ENCODE measurements around the gene SIRT5.

The SIRT5 gene

DNA sequence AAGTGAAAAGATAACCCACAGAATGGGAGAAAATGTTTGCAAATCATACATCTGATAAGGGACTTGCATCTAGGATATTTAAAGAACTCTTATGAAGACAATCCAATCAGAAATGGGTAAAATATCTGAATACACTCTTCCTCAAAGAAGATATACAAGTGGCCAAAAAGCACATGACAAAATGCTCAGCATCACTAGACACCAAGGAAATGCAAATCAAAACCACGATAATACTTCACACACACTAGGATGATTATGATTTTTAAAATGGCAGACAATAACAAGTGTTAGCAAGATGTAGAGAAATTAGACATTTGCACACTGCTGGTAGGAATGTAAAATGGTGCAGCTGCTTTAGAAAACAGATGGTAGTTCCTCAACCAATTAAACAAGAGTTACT, 34.8 kb upstream of the SIRT5 start:
- Histone ChIP-seq H3K27ac (no peak overlapping the region), H3K9ac (no peak overlapping the region), H3K79me2 (no peaks in the 10 kb centered on the region), H3K9me3 (ENCODE audit: control insufficient read depth, low read length) (no peaks in the 10 kb centered on the region), H3K27me3 (ENCODE audit: control insufficient read depth, insufficient read depth, low read length) (no peaks in the 10 kb centered on the region), H3K4me2 (ENCODE audit: low read length) (no peak overlapping the region), H3K36me3 (ENCODE audit: control insufficient read depth, insufficient read depth, low read length) (no peaks in the 10 kb centered on the region), H3K4me3 (ENCODE audit: low read depth, low read length) (no peak overlapping the region), H2AFZ (no peak overlapping the region), H3K4me1 (no peaks in the 10 kb centered on the region)
- TF ChIP-seq, protein P1, sequence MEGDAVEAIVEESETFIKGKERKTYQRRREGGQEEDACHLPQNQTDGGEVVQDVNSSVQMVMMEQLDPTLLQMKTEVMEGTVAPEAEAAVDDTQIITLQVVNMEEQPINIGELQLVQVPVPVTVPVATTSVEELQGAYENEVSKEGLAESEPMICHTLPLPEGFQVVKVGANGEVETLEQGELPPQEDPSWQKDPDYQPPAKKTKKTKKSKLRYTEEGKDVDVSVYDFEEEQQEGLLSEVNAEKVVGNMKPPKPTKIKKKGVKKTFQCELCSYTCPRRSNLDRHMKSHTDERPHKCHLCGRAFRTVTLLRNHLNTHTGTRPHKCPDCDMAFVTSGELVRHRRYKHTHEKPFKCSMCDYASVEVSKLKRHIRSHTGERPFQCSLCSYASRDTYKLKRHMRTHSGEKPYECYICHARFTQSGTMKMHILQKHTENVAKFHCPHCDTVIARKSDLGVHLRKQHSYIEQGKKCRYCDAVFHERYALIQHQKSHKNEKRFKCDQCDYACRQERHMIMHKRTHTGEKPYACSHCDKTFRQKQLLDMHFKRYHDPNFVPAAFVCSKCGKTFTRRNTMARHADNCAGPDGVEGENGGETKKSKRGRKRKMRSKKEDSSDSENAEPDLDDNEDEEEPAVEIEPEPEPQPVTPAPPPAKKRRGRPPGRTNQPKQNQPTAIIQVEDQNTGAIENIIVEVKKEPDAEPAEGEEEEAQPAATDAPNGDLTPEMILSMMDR (IDR thresholded peaks at IDR 0.05) = no peak

DNA sequence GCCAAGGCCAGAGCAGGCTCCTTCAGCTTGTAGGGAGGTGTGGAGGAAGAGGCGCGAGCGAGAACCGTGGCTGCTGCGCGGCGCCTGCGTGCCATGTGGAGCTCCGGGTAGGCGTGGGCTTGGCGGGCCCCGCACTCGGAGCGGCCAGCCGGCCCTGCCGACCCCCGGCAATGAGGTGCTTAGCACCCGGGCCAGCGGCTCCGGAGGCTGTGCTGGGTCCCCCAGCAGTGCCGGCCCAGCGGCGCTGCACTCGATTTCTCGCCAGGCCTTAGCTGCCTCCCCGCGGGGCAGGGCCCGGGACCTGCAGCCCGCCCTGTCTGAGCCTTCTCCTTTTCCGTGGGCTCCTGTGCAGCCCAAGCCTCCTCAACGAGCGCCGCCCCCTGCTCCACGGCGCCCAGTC, 32.9 kb upstream of the SIRT5 start:
- no peaks in the 10 kb centered on the region for H3K36me3 ChIP-seq (ENCODE audit: control insufficient read depth, insufficient read depth, low read length)
- TF ChIP-seq, protein P1 (IDR thresholded peaks at IDR 0.05) = no peak
- H3K27ac ChIP-seq = no peak overlapping the region
- H3K79me2 ChIP-seq = no peaks in the 10 kb centered on the region
- no peak overlapping the region for H3K4me2 ChIP-seq (ENCODE audit: low read length)
- H2AFZ ChIP-seq = no peak overlapping the region
- H3K9ac ChIP-seq = no peak overlapping the region
- no peaks in the 10 kb centered on the region for H3K9me3 ChIP-seq (ENCODE audit: control insufficient read depth, low read length)
- H3K4me3 ChIP-seq (ENCODE audit: low read depth, low read length) = no peak overlapping the region
- H3K4me1 ChIP-seq = no peaks in the 10 kb centered on the region
- no peaks in the 10 kb centered on the region for H3K27me3 ChIP-seq (ENCODE audit: control insufficient read depth, insufficient read depth, low read length)

DNA sequence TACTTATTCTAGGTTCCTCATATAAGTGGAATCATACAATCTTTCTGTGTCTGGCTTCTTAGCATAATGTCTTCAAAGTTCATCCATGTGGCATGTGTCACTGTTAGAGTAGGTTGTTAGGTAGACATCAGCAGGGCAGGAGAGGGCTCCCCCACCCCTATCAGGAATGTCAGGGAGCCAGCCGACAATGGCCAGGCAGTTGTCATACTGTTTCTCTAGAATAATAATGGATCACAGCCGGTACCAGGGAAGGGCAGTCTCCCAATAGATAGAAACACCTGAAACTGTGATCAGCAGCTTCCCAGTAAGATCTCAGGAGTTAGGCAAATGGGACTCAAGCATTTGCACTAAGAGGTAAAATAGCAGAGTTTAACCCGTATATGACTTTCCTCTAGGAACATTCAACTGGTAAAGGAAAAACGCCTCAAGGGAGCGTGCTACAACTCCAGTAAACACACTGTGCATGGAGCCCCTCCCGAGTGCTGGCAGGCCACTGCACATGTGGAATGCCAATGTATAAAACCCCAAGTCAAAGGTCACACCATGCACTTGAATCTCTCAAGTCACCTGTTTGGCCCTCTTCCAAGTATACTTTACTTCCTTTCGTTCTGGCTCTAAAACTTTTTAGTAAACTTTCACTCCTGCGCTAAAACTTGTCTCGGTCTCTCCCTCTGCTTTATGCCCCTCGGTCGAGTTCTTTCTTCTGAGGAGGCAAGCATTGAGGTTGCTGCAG, 29.8 kb upstream of the SIRT5 start:
- Histone ChIP-seq H3K4me1 (no peaks in the 10 kb centered on the region), H3K9me3 (ENCODE audit: control insufficient read depth, low read length) (no peaks in the 10 kb centered on the region), H3K27me3 (ENCODE audit: control insufficient read depth, insufficient read depth, low read length) (no peaks in the 10 kb centered on the region), H3K4me3 (ENCODE audit: low read depth, low read length) (no peak overlapping the region), H3K36me3 (ENCODE audit: control insufficient read depth, insufficient read depth, low read length) (no peaks in the 10 kb centered on the region), H2AFZ (no peak overlapping the region), H3K27ac (no peak overlapping the region), H3K4me2 (ENCODE audit: low read length) (no peak overlapping the region), H3K9ac (no peak overlapping the region), H3K79me2 (no peaks in the 10 kb centered on the region)
- TF ChIP-seq, protein P1 (IDR thresholded peaks at IDR 0.05) = no peak

DNA sequence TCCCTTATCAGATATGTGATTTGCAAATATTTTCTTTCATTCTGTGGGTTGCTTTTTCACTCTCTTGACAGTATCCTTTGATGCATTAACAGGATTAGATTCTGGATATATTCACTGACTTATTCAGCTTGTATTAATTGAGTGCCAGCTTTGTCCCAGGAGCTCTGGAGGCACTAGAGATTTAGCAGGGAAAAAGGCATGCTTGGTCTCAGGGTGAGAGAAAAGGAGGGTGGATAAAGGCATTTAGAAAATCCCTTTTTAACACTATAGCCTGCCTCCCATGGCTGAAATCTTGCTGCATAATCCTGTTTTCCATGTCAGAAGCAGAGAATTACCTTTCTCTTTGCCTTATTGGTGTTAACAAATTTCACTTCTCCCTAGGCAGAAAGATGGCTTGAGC, 28.5 kb upstream of the SIRT5 start:
- H3K9ac ChIP-seq = no peak overlapping the region
- H3K27ac ChIP-seq = no peak overlapping the region
- no peaks in the 10 kb centered on the region for H3K9me3 ChIP-seq (ENCODE audit: control insufficient read depth, low read length)
- no peak overlapping the region for H3K4me3 ChIP-seq (ENCODE audit: low read depth, low read length)
- no peaks in the 10 kb centered on the region for H3K36me3 ChIP-seq (ENCODE audit: control insufficient read depth, insufficient read depth, low read length)
- TF ChIP-seq, protein P1 (IDR thresholded peaks at IDR 0.05) = no peak
- H3K79me2 ChIP-seq = no peaks in the 10 kb centered on the region
- H3K4me1 ChIP-seq = no peaks in the 10 kb centered on the region
- no peaks in the 10 kb centered on the region for H3K27me3 ChIP-seq (ENCODE audit: control insufficient read depth, insufficient read depth, low read length)
- no peak overlapping the region for H3K4me2 ChIP-seq (ENCODE audit: low read length)
- H2AFZ ChIP-seq = no peak overlapping the region
